ENCODE measurements around the gene ZMYND15.
A peak's percentile ranks its signal among the peaks of the same experiment; 100 is the strongest.

ZMYND15 gene

GRCh38 chr17:4743898-4744297 is 4.3 kb downstream of the ZMYND15 start:
- DNase-seq: no peak

- DNase-seq: no peak
Measured at GRCh38 chr17:4744999-4745969, 5.7 kb downstream of the ZMYND15 start.

GRCh38 chr17:4747847-4748246 is 8.2 kb downstream of the ZMYND15 start:
- DNase-seq: peak; percentile 62

- DNase-seq: no peak
Measured at GRCh38 chr17:4748686-4749085, 9.1 kb downstream of the ZMYND15 start.

DNA sequence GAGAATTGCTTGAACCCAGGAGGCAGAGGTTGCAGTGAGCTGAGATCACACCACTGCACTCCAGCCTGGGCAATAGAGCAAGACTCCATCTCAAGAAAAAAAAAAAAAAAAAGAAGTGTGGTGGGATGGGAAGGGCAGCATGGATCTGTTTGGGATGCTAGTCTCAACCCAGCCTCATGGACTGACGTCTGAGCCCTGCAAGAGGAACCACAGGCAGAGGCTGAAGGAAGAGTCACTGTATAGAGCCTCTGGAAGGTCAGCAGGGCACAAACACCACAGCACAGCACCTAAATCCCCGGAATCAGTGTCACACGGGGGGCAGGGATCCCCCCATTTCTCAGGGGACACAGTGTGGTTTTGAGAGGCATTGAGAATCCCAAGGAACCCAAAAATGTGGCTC is 11.0 kb downstream of the ZMYND15 start:
- no peak for DNase-seq

GRCh38 chr17:4751932-4752331 is 12.3 kb downstream of the ZMYND15 start:
- DNase-seq: no peak

GRCh38 chr17:4753392-4753791 is 13.8 kb downstream of the ZMYND15 start:
- DNase-seq: no peak

DNA sequence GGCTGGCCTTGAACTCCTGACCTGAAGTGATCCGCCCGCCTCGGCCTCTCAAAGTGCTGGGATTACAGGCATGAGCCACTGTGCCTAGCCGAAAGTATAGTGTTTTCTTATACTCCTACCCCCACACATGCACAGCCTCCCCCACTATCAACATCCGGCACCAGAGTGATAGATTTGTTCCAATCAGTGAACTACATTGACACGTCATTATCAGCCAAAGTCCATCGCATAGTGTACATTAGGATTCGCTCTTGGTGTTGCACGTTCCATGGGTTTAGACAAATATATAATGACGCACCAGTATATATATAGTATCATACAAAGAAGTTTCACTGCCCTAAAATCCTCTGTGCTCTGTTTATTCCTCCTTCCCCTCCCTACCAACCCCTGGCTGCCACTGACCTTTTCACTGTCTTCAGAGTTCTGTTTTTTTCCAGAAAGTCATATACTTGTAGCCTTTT is 20.2 kb downstream of the ZMYND15 start:
- no peak for DNase-seq

GRCh38 chr17:4764595-4764994 is 25.0 kb downstream of the ZMYND15 start:
- no peak for DNase-seq

- DNase-seq: no peak
Measured at GRCh38 chr17:4766201-4766600, 26.6 kb downstream of the ZMYND15 start.

- DNase-seq: no peak
Measured at GRCh38 chr17:4766723-4767122, 27.1 kb downstream of the ZMYND15 start.

- DNase-seq: no peak
Measured at GRCh38 chr17:4768298-4768697, 28.7 kb downstream of the ZMYND15 start.

DNA sequence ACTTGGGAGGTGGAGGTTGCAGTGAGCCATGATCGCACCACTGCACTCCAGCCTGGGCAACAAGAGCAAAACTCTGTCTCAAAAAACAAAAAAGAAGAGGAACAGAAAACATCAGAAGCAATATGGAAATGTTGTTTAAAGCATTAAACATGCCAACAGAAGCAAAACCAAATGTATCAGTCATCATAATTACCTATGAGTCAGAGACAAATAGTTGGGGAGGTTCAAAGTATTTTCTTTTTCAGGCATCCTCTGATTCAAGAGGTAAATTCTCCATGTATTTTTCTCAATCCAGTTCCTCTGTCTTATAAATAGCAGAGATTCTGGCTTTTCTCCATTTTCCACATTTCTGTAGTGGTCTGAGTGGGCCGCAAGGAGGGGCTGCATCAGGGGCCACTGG is 30.0 kb downstream of the ZMYND15 start:
- DNase-seq: no peak

GRCh38 chr17:4771519-4772234 is 32.0 kb downstream of the ZMYND15 start, which contains the start of gene TM4SF5:
Gene TM4SF5, plus strand, starts transcription at chr17:4771886. Its CDS starts 37 bp downstream, at chr17:4771923.
- DNase-seq: no peak

- no peak for DNase-seq
Measured at GRCh38 chr17:4772235-4772613, 32.6 kb downstream of the ZMYND15 start.

DNA sequence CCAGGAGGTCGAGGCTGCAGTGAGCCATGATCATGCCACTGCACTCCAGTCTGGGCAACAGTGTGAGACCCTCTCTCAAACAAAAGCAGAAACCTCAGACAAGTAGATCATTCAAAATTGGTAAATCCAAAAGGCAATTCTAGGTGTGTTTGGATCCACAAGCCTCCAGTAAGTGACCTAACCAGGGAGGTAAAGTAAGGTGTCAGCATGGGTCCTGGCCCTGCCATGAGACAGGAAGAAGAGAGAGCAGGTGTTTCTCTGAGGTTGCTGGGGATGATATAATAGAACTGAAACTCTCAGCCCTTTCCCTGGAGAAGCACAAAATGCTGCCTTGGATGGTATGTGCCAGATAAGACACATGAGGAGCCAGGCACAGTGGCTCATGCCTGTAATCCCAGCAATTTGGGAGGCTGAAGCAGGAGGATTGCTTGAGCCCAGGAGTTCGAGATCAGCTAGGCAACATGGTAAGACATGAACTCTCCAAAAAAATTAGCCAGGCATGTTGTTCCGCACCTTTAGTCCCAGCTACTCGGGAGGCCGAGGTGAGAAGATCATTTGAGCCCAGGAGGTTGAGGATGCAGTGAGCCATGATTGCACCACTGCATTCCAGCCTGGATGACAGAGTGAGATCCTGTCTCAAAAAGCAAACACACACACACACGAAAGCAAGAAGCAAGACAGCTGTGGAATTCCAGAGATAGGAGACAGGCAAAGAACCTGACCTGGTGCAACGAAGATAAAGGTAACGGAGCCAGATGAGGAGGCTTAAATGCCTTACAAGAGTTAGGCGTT is 38.5 kb downstream of the ZMYND15 start:
- DNase-seq: no peak

DNA sequence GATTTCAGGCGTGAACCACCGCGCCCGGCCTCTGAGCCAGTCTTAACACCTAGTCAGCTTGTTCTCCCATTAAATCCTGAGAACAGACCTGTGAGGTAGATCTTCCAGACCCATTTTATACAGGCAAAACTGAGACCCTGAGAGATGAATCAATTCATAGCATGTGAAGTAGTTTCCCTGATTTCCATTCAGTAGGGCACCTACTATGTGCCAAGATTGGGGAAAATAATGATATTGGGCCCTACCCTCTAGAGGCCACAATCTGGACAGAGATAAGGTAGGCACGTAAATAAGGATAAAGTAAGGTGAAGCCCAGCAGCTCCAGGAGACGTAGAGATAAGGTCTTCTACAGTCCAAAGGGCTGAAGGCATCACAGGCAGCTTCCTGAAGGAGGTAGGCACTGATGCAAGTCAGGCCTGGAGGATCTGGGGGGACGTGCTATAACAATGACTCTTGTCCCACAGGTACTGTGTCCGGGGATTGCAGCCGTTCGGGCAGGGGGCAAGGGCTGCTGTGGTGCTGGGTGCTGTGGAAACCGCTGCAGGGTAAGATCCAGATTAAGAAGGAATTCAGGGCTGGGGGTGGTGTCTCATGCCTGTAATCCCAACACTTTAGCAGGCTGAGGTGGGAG is 40.8 kb downstream of the ZMYND15 start:
- DNase-seq: no peak

GRCh38 chr17:4782652-4783051 is 43.0 kb downstream of the ZMYND15 start:
- DNase-seq: no peak

GRCh38 chr17:4785311-4786105 is 45.9 kb downstream of the ZMYND15 start:
- DNase-seq: no peak

GRCh38 chr17:4786106-4786511 is 46.5 kb downstream of the ZMYND15 start, which contains the start of gene VMO1:
Gene VMO1, minus strand, starts transcription at chr17:4786364. Its CDS starts 12 bp downstream, at chr17:4786352.
- DNase-seq: peak; percentile 18

DNA sequence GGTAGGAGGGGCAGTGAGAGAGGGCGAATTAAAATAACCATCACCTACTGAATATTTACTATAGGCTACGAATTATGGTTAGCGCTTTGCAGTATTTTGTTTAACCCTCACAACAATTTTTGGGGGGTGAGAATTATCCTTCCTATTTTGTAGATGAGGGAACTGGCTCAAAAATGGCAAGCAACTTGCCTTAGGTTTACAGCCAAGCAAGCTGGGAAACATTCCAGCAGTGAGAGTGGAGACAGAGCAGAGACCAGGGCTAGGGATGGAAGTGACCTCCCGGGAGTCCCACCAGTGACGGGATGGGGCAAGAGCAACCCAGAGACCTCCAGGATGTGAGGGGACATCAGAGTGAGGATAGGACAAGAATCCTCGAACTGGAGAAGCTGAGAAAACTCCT is 46.9 kb downstream of the ZMYND15 start:
- no peak for DNase-seq

Measured in activated CD4-positive, alpha-beta T cell treated with anti-CD3 and anti-CD28 coated beads, Interleukin-2, amount 50 U/mL, for 16 hours (primary cell).